GM19328 (cell line): ENCODE results near the gene ATF3.

ENCODE experiments used
- ATAC-seq: cut with Tn5 transposase; IDR thresholded peaks from one replicate; pipeline ENCODE4 v1.9.1; 2021; ENCODE audit warnings: mild to moderate bottlenecking, moderate library complexity; ENCODE audit not compliant: unreplicated experiment

The ATF3 gene

DNA sequence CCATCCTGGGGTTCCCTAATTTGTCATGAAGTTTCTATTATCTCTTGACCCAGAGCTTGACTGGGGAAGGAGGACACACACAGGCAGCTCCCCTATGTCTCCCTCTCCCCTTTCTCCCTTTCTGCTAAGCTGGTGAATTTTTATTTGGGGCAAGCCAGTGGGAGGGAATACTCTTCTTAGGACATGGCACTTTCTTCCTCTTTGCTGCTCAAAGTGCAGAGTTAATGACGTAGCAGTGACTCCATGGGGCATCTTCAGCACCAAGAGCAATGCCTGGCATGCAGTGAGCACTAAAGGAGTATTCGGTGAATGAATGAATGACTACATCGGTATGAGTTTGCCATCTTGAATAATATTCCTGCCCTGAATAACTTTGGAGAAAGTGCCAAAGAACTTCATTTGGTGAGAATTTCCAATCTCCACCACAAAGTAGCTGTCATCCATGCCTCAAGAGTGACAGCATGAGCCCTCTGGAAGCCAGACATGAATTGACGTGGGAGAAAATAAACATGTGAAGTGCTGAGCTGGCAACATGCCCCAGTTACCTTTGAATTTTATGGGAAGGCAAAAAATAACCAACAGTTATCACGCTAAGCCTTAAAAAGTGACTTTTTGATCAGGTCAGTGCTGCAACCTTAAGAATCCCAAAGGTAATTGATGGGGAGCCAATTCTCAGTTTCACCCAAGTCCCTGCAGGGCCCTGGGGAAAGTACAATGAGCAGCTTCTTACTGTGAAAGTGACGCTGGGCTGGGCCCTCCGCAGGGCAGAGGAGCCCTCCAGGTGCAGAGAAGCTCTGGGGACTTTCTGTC, 22.1 kb upstream of the ATF3 start:
- peak; percentile 80 for ATAC-seq

DNA sequence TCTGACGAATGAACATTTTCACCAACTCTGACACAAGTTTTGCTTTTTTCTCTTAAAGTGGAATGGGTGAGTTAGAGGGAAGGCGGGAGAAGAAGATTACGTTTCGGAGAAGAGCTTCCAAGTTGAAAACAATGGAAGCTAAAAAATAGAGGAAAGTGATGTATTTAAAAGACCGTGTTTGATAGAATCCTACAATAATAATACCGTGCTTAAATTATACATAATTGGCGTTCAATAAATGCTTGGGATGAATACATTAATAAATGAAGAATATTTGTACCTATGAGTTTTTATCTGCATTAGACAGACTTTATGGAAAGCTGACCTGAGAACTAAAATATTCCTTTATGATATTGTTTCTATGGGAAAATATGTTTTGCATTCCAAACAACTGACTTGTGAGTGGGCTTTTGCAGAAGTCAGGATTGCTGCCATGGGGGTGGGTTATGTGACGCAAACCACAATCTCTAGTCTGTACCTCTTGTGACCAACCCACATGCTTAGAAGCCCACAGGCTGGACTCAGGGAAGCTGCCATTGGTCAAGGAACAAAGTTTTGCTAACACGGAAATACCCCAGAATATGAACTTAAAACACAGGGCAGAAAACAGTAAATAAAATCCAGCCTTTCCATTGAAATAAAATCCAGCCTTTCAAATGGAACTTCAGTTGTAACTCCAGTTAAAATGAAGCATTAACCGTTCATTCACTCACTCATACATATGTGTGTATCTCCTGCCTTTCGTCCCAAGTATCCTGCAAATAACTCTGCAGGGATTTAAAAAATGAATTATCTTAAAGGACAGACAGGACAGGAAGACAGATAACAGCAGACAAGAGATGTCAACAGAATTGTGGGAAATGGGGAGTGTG, 21.3 kb upstream of the ATF3 start:
- no peak for ATAC-seq

DNA sequence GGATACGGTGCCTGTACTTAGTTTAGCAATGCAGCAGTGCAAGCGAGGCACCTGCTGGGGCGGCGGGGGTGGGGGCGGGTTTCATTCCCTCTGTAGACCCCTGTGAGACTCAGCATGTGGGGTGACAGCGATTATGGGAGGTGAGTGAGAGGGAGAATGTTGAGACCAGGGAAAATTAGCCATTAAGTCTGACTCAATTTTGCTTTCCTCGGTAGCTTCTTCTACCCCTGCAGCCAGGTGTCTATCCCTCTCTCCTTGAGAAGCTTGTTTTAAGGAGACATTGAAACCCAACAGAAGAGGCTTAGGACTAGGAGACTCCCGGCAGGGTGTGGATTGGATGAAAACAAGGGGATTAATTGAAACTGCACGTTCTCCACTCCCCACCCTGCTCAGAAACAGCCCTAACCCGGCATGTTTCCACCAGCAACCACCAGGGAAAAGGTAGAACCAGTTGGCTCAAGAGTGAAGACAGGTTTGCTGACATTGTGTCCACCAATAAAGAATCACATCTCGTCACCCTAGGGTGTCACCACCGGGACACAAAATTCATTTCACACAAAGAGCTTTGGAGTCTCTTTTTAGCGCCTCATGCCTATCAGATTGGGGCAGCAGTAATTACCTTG, 20.6 kb upstream of the ATF3 start:
- ATAC-seq: no peak

DNA sequence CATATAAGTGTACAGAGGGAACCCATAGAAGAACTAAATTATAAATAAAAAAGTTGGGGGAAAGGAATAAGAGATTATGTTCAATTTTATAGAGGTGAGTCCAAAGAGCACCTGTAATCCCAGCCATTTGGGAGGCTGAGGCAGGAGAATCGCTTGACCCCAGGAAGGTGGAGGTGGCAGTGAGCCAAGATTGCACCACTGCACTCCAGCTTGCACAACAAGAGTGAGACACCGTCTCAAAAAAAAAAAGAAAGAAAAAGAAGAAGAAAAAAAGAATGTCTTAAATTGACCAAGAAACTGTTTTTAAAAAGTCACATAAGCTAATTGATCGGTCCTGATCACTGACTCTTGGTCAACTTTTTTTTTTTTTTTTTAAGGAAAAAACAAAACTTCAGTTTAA, 19.1 kb upstream of the ATF3 start:
- ATAC-seq: no peak

DNA sequence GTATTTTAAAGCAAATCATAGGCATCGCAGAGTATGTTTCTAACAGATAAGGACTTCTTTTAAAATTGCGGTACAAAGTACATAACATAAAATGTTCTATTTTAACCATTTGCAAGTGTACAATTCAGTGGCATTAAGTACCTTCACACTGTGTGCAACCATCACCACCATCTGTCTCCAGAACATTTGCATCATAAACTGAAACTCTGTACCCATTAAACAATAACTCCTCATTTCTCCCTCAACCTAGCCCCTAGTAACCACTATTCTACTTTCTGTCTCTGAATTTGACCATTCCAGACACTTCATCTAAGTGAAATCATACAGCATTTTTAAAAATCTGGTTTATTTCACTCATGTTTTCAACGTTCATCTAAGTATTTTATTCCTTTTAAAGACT, 16.6 kb upstream of the ATF3 start:
- no peak for ATAC-seq

DNA sequence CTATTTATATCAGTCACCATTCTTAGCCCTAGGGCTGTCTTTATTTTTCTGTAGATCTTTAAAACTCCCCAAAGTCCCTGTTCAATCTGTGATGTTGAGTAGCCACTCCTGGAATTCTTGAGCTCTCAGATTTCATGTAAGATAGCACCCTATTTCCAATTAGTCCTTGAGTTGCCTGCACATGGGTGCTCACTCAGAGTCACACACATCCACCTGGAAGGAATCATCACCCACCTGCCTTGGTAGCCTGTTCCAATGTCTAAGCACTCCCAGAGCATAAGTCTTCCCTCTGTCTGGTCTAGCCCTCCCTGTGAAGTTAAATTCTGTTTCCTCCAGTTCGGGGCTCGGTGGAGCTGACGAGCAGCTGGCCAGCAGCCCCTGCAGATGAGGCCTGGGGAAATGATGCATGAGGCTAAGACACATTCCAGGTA, 14.7 kb upstream of the ATF3 start:
- ATAC-seq: no peak

DNA sequence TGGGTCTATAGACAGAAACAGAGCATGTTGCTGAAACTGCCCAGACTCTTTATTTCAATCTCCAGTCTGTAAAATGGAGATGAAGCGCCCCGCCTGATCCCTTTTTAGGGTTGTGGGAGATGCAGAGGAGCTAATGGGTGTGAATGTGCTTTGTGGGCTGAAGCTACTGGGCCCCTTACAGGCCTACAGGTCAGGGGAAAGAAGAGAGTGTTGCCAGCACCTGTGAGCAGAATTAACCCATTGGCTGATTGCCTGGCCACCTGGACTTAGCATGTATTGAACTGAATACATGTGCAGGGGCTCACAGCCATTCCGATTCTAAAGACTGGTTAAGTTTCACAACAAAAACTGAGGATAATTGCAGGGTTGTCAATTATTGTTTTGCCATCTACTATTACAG, 13.9 kb upstream of the ATF3 start:
- no peak for ATAC-seq

DNA sequence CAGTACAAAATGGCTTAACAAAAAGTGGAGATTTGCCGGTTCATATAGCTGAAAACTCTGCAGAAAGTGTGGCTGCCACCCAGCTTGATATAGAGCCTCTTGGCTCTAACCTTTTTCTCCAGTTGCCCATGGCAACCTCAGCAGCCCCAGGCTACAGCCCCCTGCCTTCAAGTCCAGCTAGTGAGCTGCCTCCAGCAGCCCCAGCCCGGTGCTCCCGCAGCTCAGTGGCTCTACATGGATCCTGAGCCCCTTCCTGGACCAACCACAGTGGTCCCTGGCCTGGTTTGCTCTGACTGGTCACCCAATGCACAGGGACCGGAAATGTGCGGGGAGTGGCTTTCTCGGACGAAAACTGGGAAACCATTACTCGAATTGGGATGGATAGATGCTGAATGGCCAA, 13.3 kb upstream of the ATF3 start:
- ATAC-seq: no peak

DNA sequence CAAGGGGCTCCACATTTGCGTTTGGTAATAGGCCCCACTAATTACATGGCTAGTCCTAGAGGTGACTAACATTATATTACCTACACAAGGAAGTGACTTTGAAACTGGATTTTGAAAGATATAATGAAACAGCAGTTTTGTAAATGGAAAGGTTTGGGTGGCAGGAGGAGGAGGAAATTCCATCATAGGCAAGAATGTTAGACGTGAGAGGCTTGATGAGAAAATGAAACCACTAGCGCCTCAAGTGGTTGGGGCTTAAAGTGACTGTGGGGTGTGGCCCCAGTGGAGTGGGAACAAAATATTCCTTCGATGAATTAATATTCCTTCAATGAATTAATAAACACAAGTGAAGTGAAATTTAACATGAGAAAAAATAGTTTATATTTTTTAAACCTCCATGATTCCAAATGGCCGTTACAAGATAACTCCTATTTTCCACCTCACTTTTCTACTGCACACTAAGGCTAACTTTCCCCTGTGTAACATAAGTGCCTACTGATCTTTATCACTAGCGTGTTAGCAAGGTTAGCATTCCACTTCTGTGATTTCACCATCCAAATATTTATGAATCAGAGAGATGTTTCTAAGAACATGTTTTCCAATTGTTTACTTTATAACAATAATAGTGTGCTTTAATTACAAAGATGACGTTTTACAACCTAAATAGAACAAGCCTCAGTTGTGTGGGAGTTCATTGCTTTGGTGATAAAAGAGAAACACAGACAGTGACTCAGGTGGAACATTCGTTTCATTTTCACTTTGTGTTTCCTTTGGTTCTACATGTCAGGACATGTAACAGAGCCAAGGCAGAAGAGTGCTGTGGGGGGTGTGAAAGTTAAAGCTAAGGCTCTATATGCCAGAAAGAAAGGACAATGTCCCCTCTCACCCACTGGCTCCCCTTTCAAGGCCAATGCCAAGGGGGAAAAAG, 12.5 kb upstream of the ATF3 start:
- peak; percentile 94 for ATAC-seq

DNA sequence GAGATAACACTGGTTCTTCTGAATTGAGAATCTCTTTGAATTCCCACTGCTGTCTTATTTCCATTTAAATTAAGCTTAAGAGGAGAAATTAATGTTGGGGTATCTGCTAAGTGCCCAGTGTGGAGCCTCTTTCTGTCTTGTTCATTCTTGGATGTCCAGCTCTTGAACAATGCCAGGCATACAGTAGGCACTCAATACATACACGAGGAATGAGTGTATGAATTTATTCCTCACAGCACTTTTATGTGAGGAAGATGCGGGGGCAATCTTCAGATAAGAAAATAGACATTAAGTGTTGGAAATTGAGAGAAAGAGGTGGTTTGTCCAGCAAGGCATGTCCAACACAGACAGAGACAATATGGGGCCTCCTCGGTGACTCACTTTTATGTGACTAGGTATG, 11.8 kb upstream of the ATF3 start:
- no peak for ATAC-seq

DNA sequence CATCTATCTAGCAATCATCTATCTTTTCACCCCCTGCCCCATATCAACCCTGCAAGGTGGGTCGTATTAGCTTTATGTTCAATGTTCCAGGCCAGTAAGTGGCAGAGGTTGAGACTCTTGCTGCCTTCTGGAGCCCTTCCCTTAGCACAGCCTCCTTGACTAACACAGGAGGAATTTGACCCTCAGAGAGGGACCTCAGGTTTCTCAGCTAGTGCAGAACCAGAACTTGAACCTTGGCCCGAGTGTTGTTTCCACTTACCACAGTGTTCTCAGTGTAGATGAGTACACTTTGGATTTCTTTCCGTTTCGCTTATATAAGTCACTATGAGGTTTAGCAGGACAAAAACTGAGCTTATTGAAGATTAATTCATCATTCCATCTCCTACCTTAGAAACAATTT, 11.1 kb upstream of the ATF3 start:
- no peak for ATAC-seq

DNA sequence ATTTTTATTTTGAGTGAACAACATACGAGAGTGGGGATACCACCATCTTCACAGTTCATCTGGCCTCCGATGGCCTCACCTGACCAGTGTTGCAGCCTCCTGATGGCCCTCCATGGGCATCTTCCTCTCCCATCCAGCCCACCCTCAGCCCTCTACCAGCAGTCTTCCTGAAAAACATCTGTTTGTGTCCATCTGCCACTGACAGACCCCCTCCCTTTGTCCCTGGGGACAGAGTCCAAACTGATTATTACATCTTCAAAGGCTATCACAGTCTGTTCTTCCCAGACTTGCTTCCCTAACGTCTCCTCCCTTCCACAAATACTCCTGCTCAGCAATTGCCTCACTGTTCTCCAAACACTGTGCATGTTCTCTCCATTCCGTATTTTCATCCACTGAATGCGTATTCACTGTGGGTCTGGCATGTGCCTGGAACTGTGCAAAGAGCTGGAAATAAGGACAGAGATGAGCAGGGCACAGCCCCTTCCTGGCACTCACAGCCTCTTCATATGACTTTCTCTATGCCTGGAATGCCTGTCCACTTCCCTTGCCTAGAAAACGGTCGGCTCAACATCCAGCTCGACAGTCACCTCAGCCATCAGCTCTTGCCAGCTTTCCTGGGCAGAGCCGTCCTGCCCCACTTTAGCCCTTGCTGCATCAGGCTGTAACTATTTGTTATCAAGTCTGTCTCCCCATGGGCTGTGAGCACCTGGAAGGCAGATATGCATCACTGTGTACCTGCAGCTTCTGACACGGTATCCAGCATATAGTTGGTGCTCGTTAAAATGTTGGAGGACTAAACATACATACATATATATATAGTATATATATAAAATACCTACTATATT, 8.3 kb upstream of the ATF3 start:
- no peak for ATAC-seq

DNA sequence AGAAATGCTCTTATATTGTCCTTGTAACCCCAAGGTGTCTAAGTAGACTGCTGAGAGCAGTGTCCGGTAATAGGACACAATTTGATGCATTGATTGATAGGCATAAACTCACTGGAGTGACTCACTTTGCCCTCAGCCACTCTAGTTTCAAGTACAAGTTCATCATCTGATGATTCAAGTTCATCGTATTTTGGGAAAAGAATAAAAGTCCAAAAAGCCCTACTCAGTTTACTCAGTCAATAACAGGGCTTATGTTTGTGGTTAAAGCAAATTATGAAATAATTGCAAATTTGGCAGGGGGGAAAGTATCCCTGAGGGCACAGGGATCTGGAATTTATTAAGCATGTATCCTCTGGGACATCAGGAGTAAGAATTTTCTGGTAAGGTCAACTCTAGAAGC, 7.6 kb upstream of the ATF3 start:
- ATAC-seq: no peak

DNA sequence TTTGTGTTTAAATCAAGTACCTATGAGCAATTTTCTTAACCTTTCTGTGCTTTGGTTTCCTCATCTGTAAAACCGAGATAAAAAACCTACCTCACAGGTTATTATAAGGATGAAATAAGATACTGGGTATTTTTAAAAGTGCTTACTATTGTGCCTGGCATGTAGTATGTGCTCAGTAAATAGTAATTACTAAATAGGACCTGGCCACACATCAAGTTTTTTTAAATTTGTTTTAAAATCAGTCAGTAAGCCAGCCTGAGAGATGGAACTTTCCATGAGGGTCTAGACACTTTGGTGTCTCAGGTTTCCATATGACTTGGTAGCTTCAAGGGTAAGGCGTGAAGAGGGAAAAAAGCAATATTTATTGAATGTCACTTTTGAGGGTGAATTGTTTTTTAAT, 7.0 kb upstream of the ATF3 start:
- no peak for ATAC-seq

DNA sequence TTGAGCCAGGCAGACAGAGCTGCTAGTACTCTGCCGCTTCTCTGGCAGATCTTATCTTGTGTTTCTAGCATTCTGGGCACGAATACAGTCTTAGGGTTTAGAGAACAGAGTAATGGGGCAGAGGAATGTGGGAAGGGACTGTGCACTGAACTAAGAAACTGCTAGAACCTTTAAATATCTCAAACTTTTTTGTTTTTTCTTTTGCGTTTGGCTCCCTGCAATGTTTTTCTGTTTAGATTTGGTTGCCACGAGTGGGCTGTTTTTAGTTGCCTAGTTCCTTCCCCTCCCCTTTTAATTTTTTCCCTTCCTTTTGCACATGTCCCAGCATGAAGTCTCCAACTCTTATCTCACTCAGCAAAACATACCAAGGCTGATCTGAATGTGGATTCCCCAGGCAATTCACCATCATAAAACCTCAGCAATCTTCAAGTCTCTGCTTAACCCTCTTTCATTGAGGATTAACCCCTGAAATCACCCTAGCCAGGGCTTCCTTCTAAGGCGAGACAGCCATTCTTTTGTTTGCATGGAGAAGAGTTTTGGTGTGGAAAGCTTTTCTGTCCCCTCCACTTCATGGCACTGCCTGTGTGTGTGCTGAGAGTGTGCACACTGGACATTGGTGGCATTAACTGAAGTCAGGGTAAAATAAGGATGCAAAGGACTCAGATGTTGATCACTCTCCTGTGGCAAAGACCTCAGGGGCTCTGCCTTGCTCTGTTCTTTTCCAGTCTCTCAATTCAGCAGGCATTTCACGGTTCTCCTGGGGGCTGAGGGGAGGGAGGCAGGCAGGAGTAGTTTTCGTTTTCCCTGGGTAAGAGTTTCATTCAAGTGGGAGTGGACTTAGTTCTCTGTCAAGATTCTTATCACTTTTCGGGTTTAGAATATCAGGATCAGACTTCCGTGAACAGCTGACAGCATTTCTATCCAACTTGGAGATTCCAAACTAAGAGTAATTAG, 2.8 kb upstream of the ATF3 start:
- ATAC-seq: no peak

DNA sequence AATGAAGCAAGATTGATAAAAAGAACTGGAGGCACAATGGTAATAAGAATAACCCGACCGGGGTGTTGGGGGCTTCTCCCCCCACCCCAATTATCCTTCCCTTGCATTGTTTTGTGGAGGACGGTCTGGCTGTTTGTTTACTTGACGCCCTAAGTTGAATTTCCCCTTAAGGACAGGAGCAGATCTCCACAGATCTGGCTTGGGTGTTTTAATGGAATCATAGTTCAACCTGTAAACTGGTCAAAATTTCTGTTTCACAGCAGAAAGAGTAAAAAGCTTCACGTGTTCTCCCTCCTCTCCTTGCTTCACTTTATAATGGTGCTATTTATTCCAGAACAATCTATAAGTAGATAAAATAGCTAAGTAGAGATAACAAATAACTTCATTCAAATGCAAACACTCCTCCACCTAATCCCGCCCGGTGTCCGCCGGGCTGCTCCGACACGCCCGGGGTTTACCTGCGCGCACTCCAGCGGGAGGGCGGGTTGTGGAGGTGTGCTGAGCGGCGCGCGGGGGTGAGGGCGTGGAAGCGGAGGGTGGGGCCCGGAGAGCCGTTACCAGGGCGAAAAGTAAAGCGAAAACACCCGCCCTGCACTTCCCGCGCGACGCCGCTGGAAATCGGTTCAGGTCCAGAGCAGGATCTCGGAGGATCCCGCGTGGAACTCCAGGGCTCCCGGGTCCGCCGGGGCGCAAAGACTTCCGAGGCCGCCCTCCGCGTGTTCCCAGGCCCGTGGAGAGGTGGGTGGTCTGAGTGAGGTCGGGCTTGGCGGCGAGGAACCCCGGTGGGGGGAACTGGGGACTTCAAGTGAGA, 2.0 kb upstream of the ATF3 start:
- no peak for ATAC-seq

DNA sequence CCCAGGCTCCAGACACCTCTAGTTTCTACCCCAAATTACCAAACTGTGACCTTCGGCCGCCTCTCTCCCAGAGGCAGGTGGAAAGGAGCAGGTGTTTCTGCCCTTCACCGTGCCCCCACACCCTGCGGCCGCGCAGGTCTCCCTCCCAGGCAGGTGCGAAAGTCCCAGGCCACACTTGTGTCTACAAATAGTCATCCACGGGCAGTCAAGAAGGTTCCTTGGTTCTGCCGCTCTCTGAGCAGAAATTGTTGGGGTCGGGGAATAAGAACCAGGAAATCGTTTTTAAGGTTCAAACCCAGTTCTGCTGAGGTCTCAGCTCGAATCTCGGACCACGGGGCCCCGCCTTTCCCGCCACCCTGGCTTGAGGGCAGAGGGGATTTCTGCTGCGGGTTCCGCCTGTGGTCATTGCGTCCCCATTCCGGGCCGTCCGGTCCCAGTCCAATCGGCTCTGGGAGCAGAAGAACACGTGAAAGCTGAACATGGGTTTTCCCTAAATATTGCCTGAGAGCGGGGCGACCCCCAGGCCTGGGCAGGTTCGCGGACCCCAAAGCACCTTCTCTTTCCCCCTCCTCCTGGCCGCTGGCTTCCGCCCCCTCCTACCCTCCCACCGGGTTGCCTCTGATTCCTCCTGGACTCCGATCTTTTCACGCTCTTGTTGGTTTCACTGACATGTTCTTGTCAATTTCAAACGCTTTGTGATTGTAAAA, 1.2 kb upstream of the ATF3 start:
- no peak for ATAC-seq
